NT2/D1 (cell line): ENCODE results near the gene PLA2G2C.
"Not testable (repeated sequence)": the region's sequence is repeated elsewhere in the genome, so short reads cannot be mapped to it uniquely, and the experiment has no call there.

ENCODE experiments used
- DNase-seq: peaks from one replicate; pipeline ENCODE4 v3.0.0-alpha.2; 2011; ENCODE audit warnings: low read depth, low spot score
- H3K27me3 ChIP-seq: 2 replicates; pipeline ENCODE4 v1.6.0; 2011; ENCODE audit warnings: mild to moderate bottlenecking; ENCODE audit not compliant: insufficient read length, insufficient read depth
- H3K36me3 ChIP-seq: 2 replicates; pipeline ENCODE4 v1.6.1; 2011; ENCODE audit warnings: mild to moderate bottlenecking, low read length, mixed read lengths; ENCODE audit not compliant: insufficient read depth, insufficient read length
- H3K4me1 ChIP-seq: 2 replicates; pipeline ENCODE4 v1.5.1; 2011; ENCODE audit not compliant: insufficient read depth, insufficient read length
- H3K4me3 ChIP-seq: 2 replicates; pipeline ENCODE4 v1.5.1; 2011; ENCODE audit warnings: low read depth; ENCODE audit not compliant: insufficient read length
- H3K9ac ChIP-seq: 2 replicates; pipeline ENCODE4 v1.6.0; 2011; ENCODE audit warnings: low read depth; ENCODE audit not compliant: insufficient read length
- H3K9me3 ChIP-seq: 2 replicates; pipeline ENCODE4 v1.5.1; 2011; ENCODE audit warnings: mild to moderate bottlenecking, low read length; ENCODE audit not compliant: insufficient read depth
- SUZ12 ChIP-seq: IDR thresholded peaks from 2 replicates; pipeline ENCODE4 v1.6.1; 2011; ENCODE audit not compliant: insufficient read length, insufficient read depth; ENCODE audit errors: extremely low read depth
- YY1 ChIP-seq: IDR thresholded peaks from 2 replicates; pipeline ENCODE4 v1.6.1; 2011; ENCODE audit not compliant: insufficient read length, insufficient read depth
- ZNF274 ChIP-seq: IDR thresholded peaks from 2 replicates; pipeline ENCODE4 v1.6.1; 2011; ENCODE audit warnings: mild to moderate bottlenecking, low read depth, low read length

PLA2G2C gene, protein sequence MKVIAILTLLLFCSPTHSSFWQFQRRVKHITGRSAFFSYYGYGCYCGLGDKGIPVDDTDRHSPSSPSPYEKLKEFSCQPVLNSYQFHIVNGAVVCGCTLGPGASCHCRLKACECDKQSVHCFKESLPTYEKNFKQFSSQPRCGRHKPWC

GRCh38 chr1:20185834-20186782 is at the start of gene PLA2G2C, which contains the start of gene UBXN10:
Gene PLA2G2C, minus strand, starts transcription at chr1:20186518. Its CDS starts 9,155 bp downstream, at chr1:20177363.
Gene UBXN10, plus strand, starts transcription at chr1:20186096. Its CDS starts 4,466 bp downstream, at chr1:20190562.
- Histone ChIP-seq H3K27me3 (no peaks in the 10 kb centered on the region), H3K4me1 (peaks cover 7% of the 10 kb centered on the region), H3K9me3 (no peaks in the 10 kb centered on the region), H3K9ac (peak within 1 kb of the TSS; percentile 69), H3K4me3 (peak within 1 kb of the TSS; percentile 64), H3K36me3 (no peaks in the 10 kb centered on the region)
- TF ChIP-seq SUZ12 (no peak), YY1 (no peak), ZNF274 (no peak)
- no peak for DNase-seq

DNA sequence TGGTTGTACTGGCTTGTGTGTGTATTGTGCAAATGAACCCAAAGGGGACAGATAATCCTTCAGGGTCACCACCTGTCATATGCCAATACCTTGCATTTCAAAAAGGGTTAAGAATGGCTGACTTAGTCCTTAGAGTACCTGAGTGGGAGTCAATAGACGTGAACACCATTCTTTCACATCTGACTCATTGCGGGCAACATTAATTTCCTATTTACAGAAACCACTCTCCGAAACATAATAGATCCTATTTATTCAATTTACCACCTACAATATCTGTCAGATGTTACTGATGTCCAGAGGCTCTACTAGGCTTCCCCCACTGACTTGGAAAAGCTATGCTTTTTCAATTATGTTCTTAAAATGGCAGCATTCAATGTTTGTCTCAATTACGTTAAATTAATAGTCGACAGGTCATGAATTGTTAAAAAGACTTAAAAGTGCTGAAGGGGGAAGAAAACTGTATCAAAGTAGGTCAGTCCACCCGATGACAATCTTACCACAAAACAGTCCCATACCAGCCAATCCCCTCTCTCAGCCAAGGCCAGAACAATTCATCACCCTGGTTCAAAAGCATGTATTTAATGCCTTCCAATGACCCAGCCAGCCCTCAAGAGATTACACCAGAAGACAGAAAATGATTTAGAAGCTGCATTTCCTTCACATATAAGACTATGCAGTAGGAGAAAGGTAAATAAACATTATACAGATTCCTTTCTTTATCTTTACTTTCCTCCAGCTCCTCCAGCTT is 48.6 kb upstream of the PLA2G2C start:
- Histone ChIP-seq H3K36me3 (no peaks in the 10 kb centered on the region), H3K4me1 (no peaks in the 10 kb centered on the region), H3K9ac (no peak overlapping the region), H3K9me3 (no peaks in the 10 kb centered on the region), H3K27me3 (no peaks in the 10 kb centered on the region), H3K4me3 (no peak overlapping the region)
- no peak for DNase-seq
- TF ChIP-seq YY1 (no peak), ZNF274 (no peak), SUZ12 (no peak)

DNA sequence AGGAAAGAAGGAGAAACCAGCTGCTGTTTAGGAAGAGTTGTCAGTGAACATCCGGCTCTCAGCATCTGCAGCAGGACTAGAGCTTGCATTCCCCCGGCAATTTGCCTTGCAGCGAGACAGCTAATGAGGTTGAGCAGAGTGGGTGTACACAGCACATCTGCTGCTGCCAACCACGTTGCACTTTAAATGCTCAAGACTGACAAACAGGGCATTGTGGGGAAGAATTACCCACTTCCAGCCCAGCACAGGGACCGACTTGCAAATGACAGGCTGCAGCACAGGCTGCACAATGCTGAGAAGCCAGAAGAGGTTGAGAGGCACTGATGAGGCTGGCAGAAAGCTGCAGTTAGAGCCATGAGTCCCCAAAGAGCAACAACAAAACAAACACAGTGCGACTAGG is 47.5 kb upstream of the PLA2G2C start:
- Histone ChIP-seq H3K4me3 (no peak overlapping the region), H3K9me3 (no peaks in the 10 kb centered on the region), H3K36me3 (no peaks in the 10 kb centered on the region), H3K9ac (no peak overlapping the region), H3K27me3 (no peaks in the 10 kb centered on the region), H3K4me1 (no peaks in the 10 kb centered on the region)
- TF ChIP-seq ZNF274 = no peak
- TF ChIP-seq SUZ12 = no peak
- no peak for TF ChIP-seq YY1
- DNase-seq = no peak

- TF ChIP-seq SUZ12 (no peak), YY1 (no peak), ZNF274 (no peak)
- Histone ChIP-seq H3K27me3 (no peaks in the 10 kb centered on the region), H3K9me3 (no peaks in the 10 kb centered on the region), H3K4me3 (no peak overlapping the region), H3K9ac (no peak overlapping the region), H3K36me3 (no peaks in the 10 kb centered on the region), H3K4me1 (no peaks in the 10 kb centered on the region)
- no peak for DNase-seq
These were observed 47.1 kb upstream of the PLA2G2C start for GRCh38 chr1:20233394-20233793.

DNA sequence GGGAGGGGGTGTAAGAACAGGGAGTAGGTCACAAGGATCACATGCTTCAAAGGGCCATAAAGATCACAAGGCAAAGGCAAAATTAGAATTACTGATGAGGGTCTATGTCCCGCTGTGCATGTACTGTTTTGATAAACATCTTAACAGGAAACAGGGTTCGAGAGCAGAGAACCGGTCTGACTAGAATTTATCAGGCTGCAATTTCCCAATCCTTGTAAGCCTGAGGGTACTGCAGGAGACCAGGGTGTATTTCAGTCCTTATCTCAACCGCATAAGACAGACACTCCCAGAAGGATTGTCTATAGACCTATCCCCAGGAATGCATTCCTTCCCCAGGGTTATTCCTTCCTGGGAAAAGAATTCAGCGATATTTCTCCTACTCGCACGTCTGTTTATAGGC is 46.2 kb upstream of the PLA2G2C start:
- H3K27me3 ChIP-seq, H3K36me3 ChIP-seq, H3K4me3 ChIP-seq, H3K9ac ChIP-seq, H3K4me1 ChIP-seq, DNase-seq, H3K9me3 ChIP-seq: not testable (repeated sequence)

GRCh38 chr1:20229171-20229570 is 42.9 kb upstream of the PLA2G2C start:
- Histone ChIP-seq H3K4me3 (no peak overlapping the region), H3K9ac (no peak overlapping the region), H3K36me3 (no peaks in the 10 kb centered on the region), H3K27me3 (no peaks in the 10 kb centered on the region), H3K4me1 (no peaks in the 10 kb centered on the region), H3K9me3 (no peaks in the 10 kb centered on the region)
- DNase-seq = no peak
- no peak for TF ChIP-seq SUZ12
- no peak for TF ChIP-seq YY1
- no peak for TF ChIP-seq ZNF274

GRCh38 chr1:20228314-20228825 is 42.1 kb upstream of the PLA2G2C start:
- no peaks in the 10 kb centered on the region for H3K36me3 ChIP-seq
- no peak for TF ChIP-seq YY1
- no peak for TF ChIP-seq ZNF274
- TF ChIP-seq SUZ12 = no peak
- H3K4me1 ChIP-seq = no peaks in the 10 kb centered on the region
- no peaks in the 10 kb centered on the region for H3K9me3 ChIP-seq
- DNase-seq = no peak
- H3K4me3 ChIP-seq = no peak overlapping the region
- H3K27me3 ChIP-seq = no peaks in the 10 kb centered on the region
- H3K9ac ChIP-seq = no peak overlapping the region
